Measurements from ENCODE around the gene ADM2.

Gene ADM2

DNA sequence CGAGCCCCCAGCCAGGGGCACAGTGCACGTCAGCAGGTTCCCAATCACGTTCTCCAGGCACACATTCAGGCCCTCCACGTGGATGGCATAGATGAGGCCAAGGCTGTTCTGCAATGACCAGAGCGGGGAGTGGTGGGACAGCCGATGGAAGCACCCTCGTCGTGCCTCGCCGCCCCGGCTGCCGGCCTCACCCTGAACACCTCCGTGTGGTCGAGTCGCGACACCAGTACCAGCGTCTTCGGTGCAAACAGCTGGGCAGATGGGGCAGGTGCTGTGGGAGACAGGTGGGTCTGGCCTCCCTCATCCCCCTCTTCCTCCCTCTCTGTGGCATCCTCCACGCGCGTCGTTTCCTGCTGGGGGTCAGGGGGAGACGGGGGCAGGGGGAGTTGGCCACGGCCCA lies 14.0 kb upstream of the ADM2 start:
- DNase-seq: no peak

DNA sequence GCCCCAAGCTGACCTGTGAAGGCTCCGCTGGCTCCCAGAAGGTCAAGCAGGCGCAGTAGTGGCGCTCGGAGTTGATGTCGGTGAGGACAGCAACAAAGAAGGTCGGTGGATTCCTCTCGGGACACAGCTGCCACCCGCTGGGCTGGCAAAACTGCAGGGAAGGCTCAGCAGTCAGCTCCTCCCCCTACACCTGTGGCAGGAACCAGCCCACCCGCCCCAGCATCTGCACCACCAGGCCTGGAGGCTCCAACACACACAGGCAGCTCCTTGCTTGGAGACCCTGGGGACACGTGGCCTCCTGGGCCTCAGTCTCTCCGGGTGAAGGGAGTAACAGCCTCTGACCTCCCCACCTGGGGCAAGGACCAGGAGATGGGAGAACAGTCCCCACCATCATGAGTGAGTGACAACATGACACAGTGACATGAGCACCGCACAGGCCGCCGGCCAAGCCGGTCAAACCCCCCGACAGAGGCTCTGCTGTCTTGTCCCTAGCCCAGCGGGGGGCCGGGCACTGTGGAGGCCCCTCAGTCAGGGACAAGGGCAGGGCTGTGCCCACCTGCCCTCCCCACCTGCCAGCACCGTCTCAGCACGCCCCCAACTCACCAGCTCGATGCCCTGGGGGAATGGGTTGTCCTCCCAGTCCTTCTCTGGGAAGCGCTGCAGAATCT lies 13.4 kb upstream of the ADM2 start:
- DNase-seq: no peak

DNA sequence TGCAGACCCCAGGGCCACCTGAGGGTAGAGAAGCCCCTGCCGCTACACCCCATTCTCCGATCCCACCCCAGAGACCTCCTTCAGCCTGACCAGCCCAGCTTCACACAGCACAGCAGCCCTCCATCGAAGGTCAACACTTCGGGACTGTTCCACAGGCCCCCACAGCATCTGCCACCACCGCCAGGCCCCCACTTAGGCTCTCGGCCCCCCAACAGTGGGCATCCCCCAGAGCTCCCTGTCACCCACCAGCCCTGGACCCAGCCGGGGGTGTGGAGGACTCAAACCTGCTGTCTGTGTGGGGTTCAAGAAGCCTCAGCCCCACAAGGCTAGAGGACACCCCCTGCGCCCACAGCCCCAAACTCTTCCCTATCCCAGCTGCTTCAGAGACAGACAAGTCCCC lies 12.7 kb upstream of the ADM2 start:
- no peak for DNase-seq

DNA sequence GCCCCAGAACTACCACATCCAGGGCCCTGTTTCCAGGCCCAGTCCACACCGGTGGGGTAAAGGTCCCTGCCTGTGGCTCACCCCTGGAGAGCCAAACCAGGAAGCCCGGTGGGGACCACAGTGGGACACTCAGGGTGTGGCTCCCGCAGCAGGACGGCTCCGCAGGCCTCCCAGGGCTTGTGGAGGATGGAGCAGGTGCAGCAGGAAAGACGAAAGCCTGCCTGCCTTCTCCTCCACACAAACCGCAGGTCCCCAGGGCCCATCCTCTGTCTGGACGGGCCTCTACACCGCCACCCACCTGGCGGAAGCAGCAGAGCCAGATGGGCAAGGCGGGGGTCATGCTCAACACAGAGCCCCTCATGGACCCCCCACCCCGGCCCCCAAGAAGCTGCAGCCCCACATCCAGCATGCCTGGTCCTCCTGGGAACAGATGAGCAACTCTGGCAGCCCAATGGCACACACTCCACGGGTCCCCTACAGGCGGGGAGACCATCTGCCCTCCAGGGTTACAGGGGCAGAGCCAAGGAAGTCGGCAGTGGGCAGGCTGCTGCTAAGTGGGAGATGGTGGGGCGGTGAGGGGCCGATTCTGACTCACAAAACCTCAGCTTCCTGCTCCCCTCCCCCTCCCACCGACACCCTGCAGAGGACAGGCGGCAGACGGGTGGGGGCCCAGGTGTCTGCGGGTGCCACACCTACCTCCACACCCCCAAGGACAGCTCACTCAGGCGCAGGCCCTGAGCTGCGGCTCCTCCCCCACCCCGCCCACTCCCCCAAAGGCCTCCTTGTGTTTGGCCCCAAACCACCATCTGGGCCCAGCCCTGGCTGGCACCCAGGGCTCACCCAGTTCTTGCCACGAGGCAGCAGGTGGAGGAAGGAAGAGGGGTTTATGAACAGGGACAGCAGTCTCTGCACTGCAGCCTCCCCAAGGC lies 11.7 kb upstream of the ADM2 start:
- no peak for DNase-seq

DNA sequence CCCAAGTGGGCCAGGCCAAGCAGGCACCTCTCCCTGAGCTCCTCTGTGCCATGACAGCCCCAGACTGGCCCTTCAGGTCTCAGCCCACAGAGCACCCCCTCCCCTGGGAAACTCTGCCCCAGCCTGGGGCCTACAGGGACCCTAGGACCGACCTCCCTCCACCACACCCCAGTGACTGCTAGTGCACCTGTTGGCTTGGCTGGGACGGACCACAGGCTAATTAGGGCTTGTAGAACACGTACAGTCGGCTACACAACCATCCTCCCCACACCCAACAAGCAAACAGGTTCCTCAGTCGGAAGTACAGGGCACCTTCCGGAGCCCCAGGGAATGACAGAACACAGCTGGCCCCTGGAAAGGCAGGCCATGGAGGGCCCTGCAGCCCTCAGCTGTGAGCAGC lies 10.9 kb upstream of the ADM2 start:
- no peak for DNase-seq

DNA sequence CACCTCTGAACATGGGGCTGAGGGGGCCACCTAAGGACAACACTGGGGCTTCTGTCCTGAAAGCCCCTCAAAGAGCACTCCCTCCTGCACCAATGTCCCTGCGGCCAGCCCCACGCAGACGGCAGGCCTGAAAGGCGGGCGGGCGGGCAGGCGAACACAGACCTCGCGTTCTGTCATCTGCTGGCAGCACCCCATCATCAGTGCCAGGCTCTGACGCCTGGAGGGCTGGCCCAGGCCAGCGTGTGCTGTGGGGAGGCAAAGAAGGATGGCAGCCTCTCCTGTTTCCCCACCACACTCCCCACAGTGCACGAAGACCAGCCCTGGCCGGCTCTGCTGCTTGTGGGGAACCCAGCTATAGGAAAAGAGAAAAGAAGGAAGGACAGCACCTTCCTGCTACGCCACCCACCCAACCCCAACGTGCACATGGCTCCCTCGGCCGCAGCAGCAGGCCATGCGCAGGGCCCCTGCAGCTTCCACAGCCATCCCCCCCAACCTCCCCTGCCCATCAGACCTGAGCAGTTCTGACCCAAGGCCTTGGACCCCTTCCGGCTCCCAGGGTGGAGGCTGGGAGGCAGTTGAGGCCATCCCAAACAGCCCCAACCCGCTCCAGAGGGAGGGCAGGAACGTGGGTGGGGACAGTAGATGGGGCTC lies 10.0 kb upstream of the ADM2 start:
- no peak for DNase-seq

DNA sequence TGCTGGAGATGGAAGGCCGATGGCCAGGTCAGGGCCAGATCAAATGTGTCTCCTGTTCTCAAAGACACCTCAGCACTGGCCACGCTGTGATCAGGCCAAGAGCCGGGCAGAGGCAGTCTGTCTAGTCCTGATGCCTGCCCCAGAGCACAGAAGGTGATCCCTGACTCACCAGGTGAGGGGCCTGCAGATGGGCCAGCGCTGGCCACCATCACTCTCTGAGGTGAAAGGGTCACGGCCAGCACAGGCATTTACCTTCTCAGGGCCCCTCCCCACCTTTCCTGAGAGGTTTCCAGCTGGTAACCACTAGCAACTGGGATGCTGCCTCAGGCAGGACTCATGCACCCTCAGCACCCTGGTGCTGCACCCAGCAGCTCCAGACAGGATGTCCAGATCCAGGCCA lies 9.4 kb upstream of the ADM2 start:
- DNase-seq: no peak

DNA sequence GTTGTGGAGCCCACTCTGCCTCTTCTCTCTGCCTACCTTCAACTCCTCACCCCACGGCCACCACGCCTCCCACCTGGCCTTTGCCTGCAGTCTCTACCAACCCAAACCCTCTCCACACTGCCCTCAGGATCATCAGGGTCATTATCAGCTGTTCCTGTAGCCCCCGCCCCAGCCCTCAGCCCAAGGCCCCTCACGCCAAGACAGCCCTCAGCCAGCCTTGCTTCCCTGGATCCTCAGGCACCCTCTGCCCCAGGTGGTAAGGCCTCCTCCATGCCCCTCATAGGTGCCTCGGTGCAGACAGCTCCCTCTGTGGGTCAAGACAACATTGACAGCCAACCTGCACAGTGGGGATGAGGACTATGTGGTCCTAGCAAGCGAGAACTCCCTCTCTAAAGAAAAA lies 8.3 kb upstream of the ADM2 start:
- DNase-seq: no peak

DNA sequence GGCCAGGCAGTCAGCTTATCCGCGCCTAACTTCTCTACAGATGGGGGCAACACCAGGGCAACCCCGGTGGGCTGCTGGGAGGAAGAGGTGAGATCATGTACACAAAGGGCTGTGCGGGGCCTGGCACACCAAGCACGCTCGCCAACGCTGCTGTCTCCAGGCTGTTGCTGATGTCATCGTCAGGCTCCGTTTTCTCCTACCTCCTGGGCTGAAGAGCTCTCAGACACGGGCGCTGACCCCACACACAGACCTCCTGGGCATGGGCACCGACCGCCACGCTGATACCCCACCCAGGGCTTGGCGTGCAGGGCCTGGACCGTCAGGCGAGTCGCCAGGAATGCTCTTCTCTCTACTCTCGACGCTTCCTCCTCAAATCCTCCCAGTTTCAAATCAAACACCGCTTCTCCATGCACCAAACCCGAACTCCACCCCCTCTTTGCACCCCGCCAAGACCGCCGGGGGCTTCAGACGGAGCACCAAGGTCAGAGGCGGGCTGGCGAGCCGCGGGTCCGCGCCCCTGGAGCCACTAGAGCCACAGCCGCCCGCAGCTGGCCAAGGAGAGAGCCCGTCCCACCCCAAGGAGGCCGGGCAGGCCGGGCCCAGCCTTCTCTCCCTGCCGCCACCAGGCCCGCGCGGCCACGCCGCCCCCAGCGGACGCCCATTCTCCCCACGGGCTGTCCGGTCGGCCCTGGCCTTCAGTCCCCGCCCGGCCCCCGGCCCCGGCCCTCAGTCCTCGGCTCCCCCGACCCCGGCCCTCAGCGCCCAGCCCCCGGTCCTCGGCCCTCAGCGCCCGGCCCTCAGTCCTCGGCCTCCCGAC lies 7.3 kb upstream of the ADM2 start:
- peak; percentile 65 for DNase-seq

DNA sequence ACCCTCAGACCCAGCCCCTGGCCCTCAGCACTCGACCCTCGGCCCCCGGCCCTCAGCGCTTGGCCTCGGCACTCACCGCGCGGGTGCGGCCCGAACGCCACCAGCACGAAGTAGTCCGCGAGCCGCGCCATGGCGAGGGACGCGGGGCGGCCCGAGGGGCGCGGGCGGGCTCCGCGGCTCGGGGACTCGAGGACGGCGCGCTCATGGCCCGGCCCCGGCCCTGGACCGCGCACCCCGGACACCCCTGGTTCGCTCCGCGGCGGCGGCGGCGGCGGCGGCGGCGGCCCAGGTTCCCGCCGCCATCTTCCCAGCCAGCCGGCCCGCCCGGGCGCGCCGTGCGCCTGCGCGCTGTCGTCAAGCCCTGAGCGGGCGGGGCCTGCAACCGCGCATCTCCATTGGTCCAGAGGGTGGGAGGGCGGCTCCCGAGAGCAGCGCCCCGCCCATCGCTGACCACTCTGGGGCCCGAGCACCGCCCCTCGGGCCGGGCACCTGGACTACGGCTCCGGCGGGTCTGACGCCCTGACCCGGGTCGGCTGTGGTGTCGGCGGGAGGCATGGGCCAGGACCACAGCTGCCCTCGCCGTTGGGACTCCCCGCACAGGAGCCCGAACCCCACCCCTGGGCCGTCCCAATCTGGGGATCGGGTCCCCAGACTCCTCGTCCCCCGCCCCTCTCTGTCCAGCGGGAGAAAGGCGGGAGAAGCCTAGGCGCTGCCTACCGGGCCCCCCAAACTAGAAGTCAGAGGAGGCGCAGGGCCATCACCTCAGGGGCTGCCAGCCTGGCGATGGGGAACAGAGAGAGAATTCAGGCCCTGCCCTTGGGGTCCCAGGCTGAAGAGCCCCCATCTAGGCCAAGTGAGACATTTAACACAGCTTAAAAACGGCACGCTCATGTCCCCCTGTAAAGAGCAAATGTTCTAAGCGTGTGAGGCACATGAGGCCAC lies 6.4 kb upstream of the ADM2 start, which contains the start of gene SBF1:
Gene SBF1 (minus strand): TSS at position 326 of the 942 bp plus-strand sequence. CDS start 195 bp downstream, at position 131.
- peak; percentile 92 for DNase-seq

DNA sequence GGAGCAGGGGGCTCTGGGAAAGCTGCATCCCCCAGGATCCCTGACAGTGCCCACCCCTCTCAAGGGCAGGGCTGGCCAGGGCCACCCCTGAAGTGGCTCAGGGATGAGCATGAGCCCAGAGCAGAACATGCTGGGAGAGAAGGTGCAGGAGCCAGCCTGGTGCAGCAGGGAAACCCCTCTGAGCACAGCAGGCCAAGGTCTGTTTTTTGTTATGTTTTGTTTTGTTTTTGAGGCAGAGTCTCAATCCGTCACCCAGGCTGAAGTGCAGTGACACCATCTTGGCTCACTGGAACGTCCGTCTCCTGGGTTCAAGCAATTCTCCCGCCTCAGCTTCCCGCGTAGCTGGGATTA lies 5.7 kb upstream of the ADM2 start:
- no peak for DNase-seq

DNA sequence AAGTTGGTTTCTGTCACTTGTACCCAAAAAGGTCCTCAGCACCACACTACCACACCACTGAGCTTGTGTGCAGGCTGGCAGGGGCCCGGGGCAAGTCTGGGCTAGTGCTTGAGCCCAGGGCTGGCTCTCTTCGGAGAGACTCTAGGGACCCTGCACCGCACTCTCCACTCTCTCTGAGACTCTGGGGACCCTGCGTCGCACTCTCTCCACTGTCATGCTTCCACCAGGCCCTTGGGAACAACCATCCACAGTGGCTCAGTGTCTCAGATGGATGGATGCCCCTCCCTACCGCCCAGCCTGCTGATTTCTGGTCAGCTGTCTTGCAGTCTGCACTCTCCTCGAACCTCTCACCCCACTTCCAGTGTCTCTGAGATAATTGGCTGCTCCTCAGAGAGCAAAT lies 4.5 kb upstream of the ADM2 start:
- DNase-seq: no peak

DNA sequence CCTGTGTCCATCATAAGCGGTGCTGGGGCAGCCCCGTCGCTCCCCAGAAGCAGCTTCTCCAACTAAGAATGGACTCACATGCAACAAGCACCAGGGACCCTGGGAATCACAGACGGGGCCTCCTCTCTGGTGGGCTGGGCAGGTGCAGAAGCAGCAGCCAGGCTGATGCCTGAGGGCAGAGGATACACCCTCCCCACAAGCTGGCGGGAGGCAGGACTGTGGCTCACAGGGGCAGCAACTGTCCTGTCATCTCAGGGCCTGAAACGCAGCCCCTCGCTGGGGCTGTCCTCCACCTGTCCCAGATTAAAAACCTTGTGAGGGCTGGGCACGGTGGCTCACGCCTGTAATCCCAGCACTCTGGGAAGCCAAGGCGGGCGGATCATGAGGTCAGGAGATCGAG lies 3.4 kb upstream of the ADM2 start:
- no peak for DNase-seq

DNA sequence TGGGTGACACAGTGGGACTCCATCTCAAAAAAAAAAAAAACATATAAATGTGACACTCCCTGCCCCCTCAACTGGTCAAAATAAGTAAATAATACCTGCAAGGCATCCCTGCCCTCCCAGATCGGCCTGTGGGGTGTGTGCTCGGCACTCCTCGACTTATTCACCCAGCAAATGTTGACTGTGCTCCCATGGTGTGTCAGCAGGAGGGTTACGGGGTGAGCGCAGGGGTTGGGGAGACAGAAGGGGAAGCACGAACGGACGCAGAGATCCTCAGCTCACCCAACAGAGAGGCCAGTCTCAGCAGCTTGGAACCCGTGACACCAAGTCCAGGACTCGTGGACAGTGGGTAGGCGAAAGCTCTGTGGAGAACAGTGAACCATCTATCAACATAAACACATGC lies 1.6 kb upstream of the ADM2 start:
- DNase-seq: no peak

DNA sequence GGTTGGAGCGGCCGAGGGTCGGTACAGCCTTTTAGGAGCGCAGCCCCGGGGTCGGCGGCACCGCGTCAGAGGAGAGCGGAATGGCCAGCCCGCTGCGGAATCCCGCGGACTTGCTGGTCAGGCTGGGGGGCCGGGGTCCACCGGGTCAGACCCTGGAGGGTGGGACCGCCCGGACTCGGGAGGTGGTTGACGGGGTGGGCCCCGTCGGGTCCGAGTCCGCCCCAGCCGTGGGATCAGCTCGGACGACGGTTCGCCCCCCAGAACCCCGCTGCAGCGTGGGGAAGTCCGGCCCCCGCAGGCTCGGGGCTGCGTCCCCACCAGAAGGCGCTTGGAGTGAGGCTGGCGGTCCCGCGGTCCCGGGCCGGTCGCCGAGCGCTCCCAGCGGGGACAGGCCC lies 301 bp upstream of the ADM2 start:
- peak; percentile 41 for DNase-seq

DNA sequence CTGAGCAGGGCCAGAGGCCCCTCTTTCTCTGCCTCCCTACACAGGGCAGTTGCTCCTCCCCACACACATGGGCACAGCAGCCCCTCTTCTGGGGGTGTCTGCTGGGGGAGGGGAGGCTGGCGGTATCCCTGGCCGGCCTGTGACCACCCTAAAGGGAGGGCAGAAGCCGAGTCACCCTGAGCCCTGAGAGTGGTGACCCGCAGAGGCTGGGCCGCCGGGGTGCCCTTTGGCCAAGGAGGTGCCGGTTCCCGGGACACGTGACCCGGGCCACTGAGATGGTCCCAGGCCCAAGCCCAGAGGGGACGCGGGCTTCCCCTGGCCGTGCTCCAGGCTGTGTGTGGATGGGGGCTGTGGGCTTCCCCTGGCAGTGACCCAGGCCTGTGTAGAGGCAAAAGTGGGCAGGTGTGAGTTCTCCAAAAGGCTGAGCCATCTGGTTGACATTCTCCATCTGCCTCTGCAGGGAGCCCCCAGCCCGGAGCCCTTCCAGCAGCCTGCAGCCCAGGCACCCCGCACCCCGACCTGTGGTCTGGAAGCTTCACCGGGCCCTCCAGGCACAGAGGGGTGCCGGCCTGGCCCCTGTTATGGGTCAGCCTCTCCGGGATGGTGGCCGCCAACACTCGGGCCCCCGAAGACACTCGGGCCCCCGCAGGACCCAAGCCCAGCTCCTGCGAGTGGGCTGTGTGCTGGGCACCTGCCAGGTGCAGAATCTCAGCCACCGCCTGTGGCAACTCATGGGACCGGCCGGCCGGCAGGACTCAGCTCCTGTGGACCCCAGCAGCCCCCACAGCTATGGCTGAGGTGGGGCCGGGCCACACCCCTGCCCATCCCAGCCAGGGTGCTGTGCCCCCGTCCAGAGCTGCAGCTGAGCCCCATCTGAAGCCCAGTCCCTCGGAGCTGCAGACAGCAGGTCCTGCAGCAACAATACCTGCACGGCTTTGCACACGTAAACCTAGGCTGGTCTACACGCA lies 1.0 kb downstream of the ADM2 start:
- no peak for DNase-seq

DNA sequence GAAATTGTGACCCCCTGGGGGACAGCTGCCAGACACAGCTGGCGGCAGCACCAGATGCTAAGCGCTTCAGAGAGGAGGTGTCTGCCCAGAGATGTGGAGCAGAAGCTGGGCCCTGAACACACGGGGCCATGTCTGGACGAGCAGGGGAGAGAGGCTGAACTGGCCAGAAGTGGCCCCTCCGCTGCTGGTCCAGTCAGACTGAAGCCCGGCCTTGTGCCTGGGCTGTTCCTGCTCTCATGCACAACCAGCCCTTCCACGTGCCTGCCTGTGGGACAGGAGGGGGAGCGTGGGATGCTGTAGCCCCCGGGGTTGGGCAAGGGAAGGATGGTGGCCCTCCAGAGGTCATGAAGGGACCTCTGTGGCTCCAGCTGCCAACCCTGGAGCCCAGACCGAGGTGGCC lies 1.8 kb downstream of the ADM2 start:
- no peak for DNase-seq

DNA sequence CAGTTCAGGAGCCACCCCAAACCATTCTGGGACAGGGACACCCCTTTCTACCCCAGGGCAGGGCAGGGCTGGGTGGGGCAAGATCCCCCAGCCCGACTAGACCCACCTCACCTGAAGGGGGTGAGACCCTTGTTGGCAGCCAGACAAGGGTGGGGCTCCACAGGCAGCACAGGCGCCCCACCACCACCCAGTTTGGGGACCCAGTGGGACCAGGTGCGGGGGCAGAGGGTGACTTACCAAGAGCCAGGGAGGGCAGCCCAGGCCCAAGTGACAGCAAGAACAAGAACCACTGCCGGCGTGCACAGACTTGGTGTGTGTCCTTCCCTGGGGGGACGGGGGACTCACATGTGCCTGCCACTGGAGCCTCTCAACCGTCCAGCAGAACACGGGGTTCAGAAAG lies 2.2 kb downstream of the ADM2 start:
- no peak for DNase-seq

DNA sequence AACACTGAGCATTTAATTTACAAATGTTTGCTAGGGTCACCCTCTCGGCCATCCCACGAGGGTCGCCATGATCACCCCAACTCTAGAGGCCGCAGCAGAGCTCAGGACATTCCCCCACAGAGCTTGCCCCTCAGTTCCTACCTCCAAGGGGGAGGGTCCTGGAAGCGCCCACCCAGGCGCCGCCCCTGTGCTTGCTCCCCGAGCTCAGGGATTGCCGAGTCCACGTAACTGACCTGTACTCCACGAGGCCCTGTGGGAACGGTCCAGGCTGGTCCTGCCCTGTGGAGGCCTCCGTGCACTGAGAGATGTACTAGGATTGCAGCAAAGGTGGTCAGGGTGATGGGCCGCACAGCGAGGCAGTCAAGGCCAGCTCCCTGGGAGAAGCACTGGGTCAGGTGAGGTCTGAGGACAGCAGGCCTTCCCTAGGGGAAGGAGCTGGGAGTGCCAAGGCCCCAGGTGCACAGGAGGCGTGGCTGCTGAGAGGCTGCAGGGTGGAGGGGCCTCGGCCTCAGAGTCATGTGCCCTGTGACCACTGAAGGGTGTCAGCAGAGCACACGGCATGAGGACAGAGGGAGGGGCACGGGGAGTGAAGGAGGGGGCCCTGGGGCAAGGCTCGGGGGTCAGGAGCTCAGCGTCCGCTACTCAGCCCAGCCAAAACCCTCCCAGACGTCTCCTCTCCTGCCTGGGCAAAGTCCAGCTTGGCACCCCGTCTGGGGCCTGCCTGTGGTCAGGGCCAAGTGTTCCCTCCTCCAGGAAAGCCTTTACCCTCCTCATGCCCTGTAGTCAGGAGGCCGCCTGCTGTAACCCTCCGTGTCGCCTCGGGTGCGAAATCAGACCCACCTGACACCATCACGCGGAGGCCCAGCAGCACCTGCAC lies 2.9 kb downstream of the ADM2 start:
- no peak for DNase-seq

Measured in right kidney (tissue), 1 donor.